Body of pancreas (tissue), 4 donors: Measurements from ENCODE around the gene ZAP70. TPM values are rescaled to one million over a fixed set of nuclear protein-coding genes. Genes with fewer than 3 reads are reported as not detected.

Experiments
- ATAC-seq: fragments of 150-250 bp; one replicate; pipeline ENCODE4 v1.9.1; 2016
- DNase-seq, 4 donors: peaks; one replicate each; pipeline ENCODE4 v3.0.0-alpha.2; 2019
- H3K27ac ChIP-seq, 4 donors: fragments of 200-600 bp; sonication (generic); 1 replicate in 3 of 4; 2 replicates in 1 of 4; pipeline versions ENCODE4 v1.5.1 to v1.6.1; 2016 to 2019; ENCODE audit warnings: mild to moderate bottlenecking in 1 of 4, mixed read lengths in 1 of 4, moderate library complexity in 1 of 4
- H3K27me3 ChIP-seq, 2 donors: fragments of 200-600 bp; sonication (generic); one replicate each; pipeline ENCODE4 v1.6.0; 2016; ENCODE audit warnings: mild to moderate bottlenecking in 1 of 2
- H3K36me3 ChIP-seq, 2 donors: fragments of 200-600 bp; sonication (generic); replicated peaks in 1 of 2; 2 replicates each; pipeline ENCODE4 v1.5.1; 2016; ENCODE audit warnings: low read depth in 2 of 2; ENCODE audit not compliant: insufficient read depth in 1 of 2
- H3K4me1 ChIP-seq: fragments of 200-600 bp; sonication (generic); one replicate; pipeline ENCODE4 v1.6.0; 2016
- H3K4me3 ChIP-seq, 2 donors: fragments of 200-600 bp; sonication (generic); 1 replicate in 1 of 2; 2 replicates in 1 of 2; pipeline ENCODE4 v1.5.1; 2016 to 2019
- H3K9me3 ChIP-seq, 3 donors: fragments of 200-600 bp; sonication (generic); 1 replicate in 2 of 3; 2 replicates in 1 of 3; pipeline ENCODE4 v1.5.1; 2016
- POLR2A ChIP-seq, 3 donors: fragments of 450-650 bp; IDR thresholded peaks; one replicate each; pipeline ENCODE4 v1.6.1; 2016; ENCODE audit warnings: antibody characterized with exemption in 3 of 3, mild to moderate bottlenecking in 2 of 3
- WGBS, 2 donors: methylation state at CpG; one replicate each; pipeline ENCODE4 v1.1.5; 2017; 5-methylcytosine and 5-hydroxymethylcytosine counted together
- intact Hi-C: fragments of 100-400 bp; cut with DNase I; formaldehyde crosslinking; loops from one replicate; pipeline ENCODE4 v1.15.1; 2023
- total RNA-seq, 2 donors: library from RNA; depleted of rRNA; stranded (reverse); fragments of >200 nt; gene quantifications; one replicate each; pipeline ENCODE4 v1.1.0, GENCODE V29; 2016
- TF ChIP-seq, protein P1 (sequence below), 7 experiments: fragments of 450-650 bp in 4 of 7; fragments of 200-600 bp in 3 of 7; sonication (generic) in 3 of 7; IDR thresholded peaks; one replicate each; pipeline ENCODE4 v1.5.1; 2016 to 2019; ENCODE audit warnings: antibody characterized with exemption in 7 of 7

ZAP70 gene
- total RNA-seq, 2 donors from 2014 or later, result 2.1 to 4.0 TPM

DNA sequence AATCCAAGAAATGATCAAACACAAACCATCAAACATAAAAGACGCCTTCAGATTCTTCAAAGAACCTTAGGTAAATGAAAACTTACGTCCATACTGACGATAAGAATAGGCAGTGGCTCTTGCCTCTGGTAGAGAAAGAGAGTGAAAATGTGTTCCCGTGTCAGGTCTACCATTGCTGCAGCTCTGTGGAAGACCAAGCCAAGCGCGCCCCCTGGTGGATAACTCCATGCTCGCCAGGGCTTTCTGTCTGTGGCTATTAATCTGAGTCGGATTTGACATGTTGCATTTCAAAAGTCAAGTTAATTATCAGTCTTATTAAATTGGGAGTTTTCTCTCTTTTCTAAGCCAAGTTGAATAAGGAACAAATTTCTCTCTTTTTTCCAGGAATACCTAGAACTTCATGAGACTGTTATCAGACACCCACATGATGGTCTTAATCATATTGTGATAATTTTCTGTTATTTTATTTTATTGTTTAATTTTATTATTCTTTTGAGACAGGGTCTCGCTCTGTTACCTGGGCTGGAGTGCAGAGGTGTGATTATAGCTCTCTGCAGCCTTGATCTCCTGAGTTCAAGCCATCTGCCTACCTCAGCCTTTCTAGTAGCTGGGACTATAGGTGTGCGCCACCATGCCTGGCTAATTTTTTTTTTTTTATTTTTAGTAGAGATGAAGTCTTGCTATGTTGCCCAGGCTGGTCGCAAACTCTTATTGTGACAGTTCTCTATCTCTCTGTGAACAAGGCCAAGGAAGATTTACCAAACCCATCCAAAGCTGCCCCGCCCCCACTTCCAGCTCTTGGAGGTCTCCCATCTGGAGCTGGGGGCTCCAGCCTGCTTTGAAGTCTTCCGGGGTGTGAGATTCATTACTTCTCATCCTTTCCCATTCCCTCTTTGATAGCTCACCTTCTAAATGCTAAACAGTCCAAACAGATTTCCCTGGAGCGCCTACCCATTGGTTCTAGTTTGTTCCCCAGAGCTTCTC is 15.8 kb upstream of the ZAP70 start:
- intact Hi-C loops, result loop anchor here (10.0 kb wide), 1 partner anchor 103 kb away; no protein-coding TSS in a partner anchor
- no peaks in the 10 kb centered on the region for H3K9me3 ChIP-seq
- DNase-seq (peak; percentile 88 to 94 (median 92)), ATAC-seq (peak; percentile 95)
- 23 to 24% methylated on average over 14 of the region's 14 CpGs for WGBS, 2 donors
- H3K27me3 ChIP-seq, result no peaks in the 10 kb centered on the region
- no peak overlapping the region for H3K4me3 ChIP-seq
- TF ChIP-seq POLR2A (IDR thresholded peaks at IDR 0.05), result no peak
- TF ChIP-seq, protein P1, sequence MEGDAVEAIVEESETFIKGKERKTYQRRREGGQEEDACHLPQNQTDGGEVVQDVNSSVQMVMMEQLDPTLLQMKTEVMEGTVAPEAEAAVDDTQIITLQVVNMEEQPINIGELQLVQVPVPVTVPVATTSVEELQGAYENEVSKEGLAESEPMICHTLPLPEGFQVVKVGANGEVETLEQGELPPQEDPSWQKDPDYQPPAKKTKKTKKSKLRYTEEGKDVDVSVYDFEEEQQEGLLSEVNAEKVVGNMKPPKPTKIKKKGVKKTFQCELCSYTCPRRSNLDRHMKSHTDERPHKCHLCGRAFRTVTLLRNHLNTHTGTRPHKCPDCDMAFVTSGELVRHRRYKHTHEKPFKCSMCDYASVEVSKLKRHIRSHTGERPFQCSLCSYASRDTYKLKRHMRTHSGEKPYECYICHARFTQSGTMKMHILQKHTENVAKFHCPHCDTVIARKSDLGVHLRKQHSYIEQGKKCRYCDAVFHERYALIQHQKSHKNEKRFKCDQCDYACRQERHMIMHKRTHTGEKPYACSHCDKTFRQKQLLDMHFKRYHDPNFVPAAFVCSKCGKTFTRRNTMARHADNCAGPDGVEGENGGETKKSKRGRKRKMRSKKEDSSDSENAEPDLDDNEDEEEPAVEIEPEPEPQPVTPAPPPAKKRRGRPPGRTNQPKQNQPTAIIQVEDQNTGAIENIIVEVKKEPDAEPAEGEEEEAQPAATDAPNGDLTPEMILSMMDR (IDR thresholded peaks at IDR 0.05), result peak; percentile 64 to 98 (median 96)
- no peaks in the 10 kb centered on the region for H3K36me3 ChIP-seq
- H3K27ac ChIP-seq, result no peak overlapping the region
- H3K4me1 ChIP-seq, result peaks cover 4% of the 10 kb centered on the region

DNA sequence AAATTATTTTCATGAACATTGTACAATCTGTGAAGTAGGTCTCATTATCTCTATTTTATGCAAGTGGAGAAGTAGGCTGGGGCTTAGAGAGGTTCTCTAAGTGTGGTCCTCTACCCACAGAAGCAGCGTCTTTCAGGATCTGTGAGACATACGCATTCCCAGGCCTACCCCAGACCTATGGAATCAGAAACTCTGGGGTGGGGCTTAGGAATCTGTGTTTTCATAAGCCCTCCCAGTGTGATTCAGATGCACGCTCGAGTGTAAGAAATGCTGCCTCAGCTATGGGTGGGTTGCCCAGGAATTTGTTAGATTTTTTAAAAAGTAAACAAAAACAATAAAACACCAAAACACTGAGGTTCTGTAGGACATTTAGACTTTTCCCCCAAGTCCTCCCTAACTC is 14.8 kb upstream of the ZAP70 start:
- Histone ChIP-seq H3K27me3 (no peaks in the 10 kb centered on the region), H3K9me3 (no peaks in the 10 kb centered on the region), H3K4me3 (no peak overlapping the region), H3K36me3 (no peaks in the 10 kb centered on the region), H3K27ac (no peak overlapping the region), H3K4me1 (peaks cover 4% of the 10 kb centered on the region)
- ATAC-seq (no peak), DNase-seq (no peak)
- 72 to 84% methylated on average over 4 of the region's 4 CpGs for WGBS, 2 donors
- TF ChIP-seq, protein P1 (IDR thresholded peaks at IDR 0.05), result no peak
- no peak for TF ChIP-seq POLR2A (IDR thresholded peaks at IDR 0.05)
- intact Hi-C loops, result loop anchor here (10.0 kb wide), 1 partner anchor 104 kb away; no protein-coding TSS in a partner anchor

DNA sequence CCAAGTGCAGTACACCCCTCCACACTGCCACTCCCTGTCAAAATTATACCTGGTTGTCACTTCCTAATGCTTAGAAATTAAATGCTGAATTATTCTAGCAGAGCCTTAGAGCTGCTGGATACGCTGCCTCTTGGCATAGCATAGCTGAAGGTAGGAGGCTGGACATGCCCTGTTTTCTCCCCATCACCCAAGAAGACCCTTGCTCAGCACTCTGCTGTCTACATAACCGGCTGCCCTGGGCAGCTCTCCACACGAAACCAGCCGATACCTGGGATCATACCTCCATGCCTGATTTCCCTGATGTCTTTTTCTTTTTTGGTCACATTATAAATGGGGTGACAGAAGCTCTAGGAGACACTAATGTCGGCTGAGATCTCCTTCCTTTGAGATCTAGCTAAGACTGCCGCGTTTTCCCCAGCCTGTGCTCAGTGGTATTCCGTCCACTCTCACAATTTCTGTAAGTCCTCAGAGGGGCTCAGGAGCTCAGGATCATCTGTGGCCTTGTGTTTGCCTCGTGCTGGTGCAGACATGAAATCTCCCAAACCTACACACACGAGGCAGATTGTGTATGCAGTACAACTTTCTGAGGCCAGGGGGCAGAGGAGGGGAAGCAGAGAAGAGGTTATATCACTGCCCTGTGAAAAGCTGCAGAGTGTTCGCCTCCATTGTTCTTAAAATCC is 13.5 kb upstream of the ZAP70 start:
- ATAC-seq, result peak; percentile 71
- no peaks in the 10 kb centered on the region for H3K36me3 ChIP-seq
- peaks cover 4% of the 10 kb centered on the region for H3K4me1 ChIP-seq
- 39 to 41% methylated on average over 11 of the region's 11 CpGs for WGBS, 2 donors
- peak; percentile 50 to 68 (median 60) for DNase-seq
- H3K4me3 ChIP-seq, result no peak overlapping the region
- H3K27me3 ChIP-seq, result no peaks in the 10 kb centered on the region
- intact Hi-C loops, result loop anchor here (10.0 kb wide), 1 partner anchor 105 kb away; no protein-coding TSS in a partner anchor
- H3K27ac ChIP-seq, result no peak overlapping the region
- no peaks in the 10 kb centered on the region for H3K9me3 ChIP-seq
- no peak for TF ChIP-seq POLR2A (IDR thresholded peaks at IDR 0.05)
- TF ChIP-seq, protein P1 (IDR thresholded peaks at IDR 0.05), result peak; percentile 17 to 69 (median 55)

DNA sequence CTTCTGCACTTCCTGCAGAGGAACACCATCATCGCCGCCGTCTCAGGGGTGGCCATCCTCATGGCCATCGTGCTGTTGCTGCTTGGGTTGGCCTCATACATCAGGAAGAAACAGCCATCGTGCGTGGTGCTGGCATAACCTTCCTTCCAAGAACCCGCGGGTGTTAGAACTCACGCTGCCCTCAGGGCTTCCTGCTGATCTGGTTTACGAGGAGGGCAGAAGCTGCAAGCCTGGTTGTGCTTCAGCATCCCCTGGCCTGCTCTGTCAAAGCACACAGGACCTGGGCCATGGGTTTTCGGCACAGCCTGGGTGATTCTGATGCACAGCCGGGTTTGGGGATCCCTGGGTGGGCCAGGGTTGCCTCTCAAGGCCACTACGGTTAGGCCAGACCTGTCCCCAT is 12.2 kb upstream of the ZAP70 start:
- intact Hi-C loops, result no loop called here

More for the DNA sequence above, 12.2 kb upstream of the ZAP70 start:
- ATAC-seq (no peak), DNase-seq (no peak)
- Histone ChIP-seq H3K27ac (no peak overlapping the region), H3K27me3 (no peaks in the 10 kb centered on the region), H3K4me1 (peaks cover 4% of the 10 kb centered on the region), H3K4me3 (no peak overlapping the region), H3K36me3 (no peaks in the 10 kb centered on the region), H3K9me3 (no peaks in the 10 kb centered on the region)
- TF ChIP-seq POLR2A (IDR thresholded peaks at IDR 0.05), result no peak
- TF ChIP-seq, protein P1 (IDR thresholded peaks at IDR 0.05), result no peak
- WGBS, 2 donors, result 68 to 79% methylated on average over 8 to 13 of the region's 13 CpGs
